ENCODE results near the gene NBPF15.
A peak's percentile ranks its signal among the peaks of the same experiment; 100 is the strongest.
"Not testable (repeated sequence)": the region's sequence is repeated elsewhere in the genome, so short reads cannot be mapped to it uniquely, and the experiment has no call there.

Gene NBPF15

GRCh38 chr1:144461778-144462177, 309 bp upstream of the NBPF15 start:
- H3K36me3 ChIP-seq (replicated peaks; ENCODE audit: insufficient read depth, low read length); H3K27ac ChIP-seq (ENCODE audit: low read length); DNase-seq; H2AFZ ChIP-seq (ENCODE audit: low read length); H3K9me3 ChIP-seq (replicated peaks; ENCODE audit: insufficient read depth, low read length); H4K20me1 ChIP-seq (ENCODE audit: insufficient read depth, low read length); H3K9me2 ChIP-seq (replicated peaks; ENCODE audit: insufficient read depth, low read length); H3K79me2 ChIP-seq (ENCODE audit: low read length); H3K9ac ChIP-seq (ENCODE audit: low read length); H3K4me3 ChIP-seq (ENCODE audit: low read length); H3F3A ChIP-seq (ENCODE audit: insufficient read depth, low read length); H3K4me2 ChIP-seq (ENCODE audit: low read depth, low read length); H3K27me3 ChIP-seq (replicated peaks; ENCODE audit: insufficient read depth, low read length); H3K4me1 ChIP-seq (ENCODE audit: low read length): not testable (repeated sequence)

DNA sequence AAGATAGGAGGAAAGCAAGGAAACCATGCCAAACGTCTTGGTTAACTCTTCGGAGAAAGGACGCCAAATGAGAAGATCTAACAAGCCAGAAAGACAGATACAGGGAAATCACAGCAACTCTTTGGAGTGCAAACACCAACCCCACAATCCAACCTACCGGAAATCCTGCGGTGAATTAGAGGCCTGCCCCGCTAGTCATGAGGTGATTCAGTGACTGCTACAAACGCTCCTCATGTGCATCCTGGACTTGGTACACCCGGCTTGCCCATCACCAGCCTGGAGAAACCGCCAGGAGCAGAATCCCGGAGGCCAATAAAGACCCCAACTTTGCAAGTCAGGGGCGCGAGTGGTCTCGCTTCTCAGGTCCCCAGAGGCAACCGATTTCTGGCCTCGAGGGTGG, 783 bp downstream of the NBPF15 start:
- H3K4me1 ChIP-seq (ENCODE audit: low read length); H3F3A ChIP-seq (ENCODE audit: insufficient read depth, low read length); H3K36me3 ChIP-seq (replicated peaks; ENCODE audit: insufficient read depth, low read length); H3K27ac ChIP-seq (ENCODE audit: low read length); H3K79me2 ChIP-seq (ENCODE audit: low read length); DNase-seq; H3K9me3 ChIP-seq (replicated peaks; ENCODE audit: insufficient read depth, low read length); H3K9me2 ChIP-seq (replicated peaks; ENCODE audit: insufficient read depth, low read length); H3K27me3 ChIP-seq (replicated peaks; ENCODE audit: insufficient read depth, low read length); H4K20me1 ChIP-seq (ENCODE audit: insufficient read depth, low read length): not testable (repeated sequence)
- Histone ChIP-seq H3K9ac (ENCODE audit: low read length) (peak overlapping the region; percentile 35; the same call in 1 of the 2 replicates), H3K4me2 (ENCODE audit: low read depth, low read length) (peak overlapping the region; percentile 62; the same call in 1 of the 2 replicates), H3K4me3 (ENCODE audit: low read length) (peak overlapping the region; percentile 59), H2AFZ (ENCODE audit: low read length) (0 out of 2 replicates have a peak overlapping the region, but pooled peaks have one; percentile 61)

- not testable (repeated sequence) for H3K36me3 ChIP-seq (replicated peaks; ENCODE audit: insufficient read depth, low read length); H3K9me2 ChIP-seq (replicated peaks; ENCODE audit: insufficient read depth, low read length); H3K4me2 ChIP-seq (ENCODE audit: low read depth, low read length); H3K4me1 ChIP-seq (ENCODE audit: low read length); H3K4me3 ChIP-seq (ENCODE audit: low read length); DNase-seq; H3K9ac ChIP-seq (ENCODE audit: low read length); H3F3A ChIP-seq (ENCODE audit: insufficient read depth, low read length); H4K20me1 ChIP-seq (ENCODE audit: insufficient read depth, low read length); H2AFZ ChIP-seq (ENCODE audit: low read length); H3K79me2 ChIP-seq (ENCODE audit: low read length); H3K27me3 ChIP-seq (replicated peaks; ENCODE audit: insufficient read depth, low read length); H3K9me3 ChIP-seq (replicated peaks; ENCODE audit: insufficient read depth, low read length); H3K27ac ChIP-seq (ENCODE audit: low read length)
These were observed 19.1 kb downstream of the NBPF15 start for GRCh38 chr1:144442402-144442801.

GRCh38 chr1:144439737-144440136, 21.7 kb downstream of the NBPF15 start:
- not testable (repeated sequence) for H3K27ac ChIP-seq (ENCODE audit: low read length); H3K9me2 ChIP-seq (replicated peaks; ENCODE audit: insufficient read depth, low read length); H3K79me2 ChIP-seq (ENCODE audit: low read length); H3K27me3 ChIP-seq (replicated peaks; ENCODE audit: insufficient read depth, low read length); H3K4me2 ChIP-seq (ENCODE audit: low read depth, low read length); H3K4me3 ChIP-seq (ENCODE audit: low read length); H3K4me1 ChIP-seq (ENCODE audit: low read length); H2AFZ ChIP-seq (ENCODE audit: low read length); H3K9me3 ChIP-seq (replicated peaks; ENCODE audit: insufficient read depth, low read length); H4K20me1 ChIP-seq (ENCODE audit: insufficient read depth, low read length); DNase-seq; H3F3A ChIP-seq (ENCODE audit: insufficient read depth, low read length); H3K36me3 ChIP-seq (replicated peaks; ENCODE audit: insufficient read depth, low read length); H3K9ac ChIP-seq (ENCODE audit: low read length)

DNA sequence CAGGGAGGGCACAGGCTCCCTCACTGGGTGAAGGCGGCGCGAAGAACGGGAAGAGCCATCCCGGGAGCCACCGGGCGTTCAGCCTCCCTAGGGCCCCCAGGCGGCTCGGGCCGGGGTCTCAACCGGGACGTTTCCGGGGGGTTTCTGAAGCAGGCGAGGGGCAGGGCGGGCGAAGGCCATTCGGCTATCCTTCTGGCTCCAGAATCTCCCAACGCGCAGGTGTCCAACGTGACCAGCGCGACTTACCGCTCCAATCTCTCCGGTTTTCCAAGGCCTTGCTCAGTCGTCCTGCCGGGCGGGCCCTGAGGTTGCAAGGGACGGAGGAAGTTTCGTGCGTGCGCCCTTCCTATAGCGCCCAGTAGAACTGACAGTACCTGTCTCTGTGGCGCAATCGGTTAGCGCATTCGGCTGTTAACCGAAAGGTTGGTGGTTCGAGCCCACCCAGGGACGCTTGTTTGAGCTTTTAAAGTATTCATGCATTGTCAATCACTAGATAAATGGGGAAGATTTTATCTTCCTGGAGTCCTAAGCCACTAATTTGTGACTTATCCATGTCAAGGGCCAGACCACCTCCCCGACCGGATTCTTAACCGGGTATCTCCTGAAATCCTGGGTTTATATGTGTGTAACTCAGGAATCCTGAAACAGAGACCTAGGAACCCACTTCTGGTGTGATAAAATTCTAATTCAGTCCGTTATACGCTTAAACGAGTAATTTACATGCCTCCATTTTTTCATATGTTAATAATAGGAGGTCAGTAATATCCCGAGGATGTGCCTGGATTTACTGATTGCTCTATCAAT, 42.4 kb downstream of the NBPF15 start:
- H4K20me1 ChIP-seq (ENCODE audit: insufficient read depth, low read length); H3K4me3 ChIP-seq (ENCODE audit: low read length); H3K9me2 ChIP-seq (replicated peaks; ENCODE audit: insufficient read depth, low read length); H3K4me1 ChIP-seq (ENCODE audit: low read length); H3K4me2 ChIP-seq (ENCODE audit: low read depth, low read length); H3F3A ChIP-seq (ENCODE audit: insufficient read depth, low read length); H3K27me3 ChIP-seq (replicated peaks; ENCODE audit: insufficient read depth, low read length); H3K79me2 ChIP-seq (ENCODE audit: low read length); H2AFZ ChIP-seq (ENCODE audit: low read length); H3K27ac ChIP-seq (ENCODE audit: low read length); H3K9me3 ChIP-seq (replicated peaks; ENCODE audit: insufficient read depth, low read length); DNase-seq; H3K36me3 ChIP-seq (replicated peaks; ENCODE audit: insufficient read depth, low read length); H3K9ac ChIP-seq (ENCODE audit: low read length): not testable (repeated sequence)

- not testable (repeated sequence) for H3K27me3 ChIP-seq (replicated peaks; ENCODE audit: insufficient read depth, low read length); H3K9me2 ChIP-seq (replicated peaks; ENCODE audit: insufficient read depth, low read length); H3K4me1 ChIP-seq (ENCODE audit: low read length); H3K9me3 ChIP-seq (replicated peaks; ENCODE audit: insufficient read depth, low read length); H3K36me3 ChIP-seq (replicated peaks; ENCODE audit: insufficient read depth, low read length); H4K20me1 ChIP-seq (ENCODE audit: insufficient read depth, low read length); H3F3A ChIP-seq (ENCODE audit: insufficient read depth, low read length); DNase-seq; H3K79me2 ChIP-seq (ENCODE audit: low read length); H2AFZ ChIP-seq (ENCODE audit: low read length)
- peak overlapping the region; percentile 78; the same call in 1 of the 2 replicates for H3K9ac ChIP-seq (ENCODE audit: low read length)
- peak overlapping the region; percentile 34; the same call in 1 of the 2 replicates for H3K4me2 ChIP-seq (ENCODE audit: low read depth, low read length)
- peak overlapping the region; percentile 49 for H3K4me3 ChIP-seq (ENCODE audit: low read length)
- peak overlapping the region; percentile 91; the same call in 1 of the 2 replicates for H3K27ac ChIP-seq (ENCODE audit: low read length)
These were observed 47.9 kb downstream of the NBPF15 start for GRCh38 chr1:144413404-144414118.

GRCh38 chr1:144412491-144413403, 48.7 kb downstream of the NBPF15 start:
- H2AFZ ChIP-seq (ENCODE audit: low read length); H4K20me1 ChIP-seq (ENCODE audit: insufficient read depth, low read length); H3K36me3 ChIP-seq (replicated peaks; ENCODE audit: insufficient read depth, low read length); H3F3A ChIP-seq (ENCODE audit: insufficient read depth, low read length); H3K9me2 ChIP-seq (replicated peaks; ENCODE audit: insufficient read depth, low read length); H3K79me2 ChIP-seq (ENCODE audit: low read length); H3K27me3 ChIP-seq (replicated peaks; ENCODE audit: insufficient read depth, low read length); H3K4me1 ChIP-seq (ENCODE audit: low read length); H3K9me3 ChIP-seq (replicated peaks; ENCODE audit: insufficient read depth, low read length): not testable (repeated sequence)
- Histone ChIP-seq H3K27ac (ENCODE audit: low read length) (peak overlapping the region; percentile 91), H3K4me2 (ENCODE audit: low read depth, low read length) (peak overlapping the region; percentile 54; the same call in 1 of the 2 replicates), H3K4me3 (ENCODE audit: low read length) (peak overlapping the region; percentile 49), H3K9ac (ENCODE audit: low read length) (peak overlapping the region; percentile 78)
- peak; percentile 96 for DNase-seq

Data from MM.1S (cell line).